ENCODE data around the gene TM4SF20.

TM4SF20 gene

GRCh38 chr2:227320305-227321094 lies 58.6 kb downstream of the TM4SF20 start:
- no peak overlapping the region for H2BK12ac ChIP-seq (ENCODE audit: low read length)
- no peak for DNase-seq
- no peak overlapping the region for H2AFZ ChIP-seq (ENCODE audit: insufficient read depth, low read length, poor library complexity)
- no peak overlapping the region for H3K14ac ChIP-seq (ENCODE audit: low read length)
- H3K4ac ChIP-seq (ENCODE audit: low read depth, low read length): no peak overlapping the region
- no peak overlapping the region for H3K4me2 ChIP-seq (ENCODE audit: low read length)
- no peak overlapping the region for H3K27ac ChIP-seq (ENCODE audit: low read depth, low read length)
- H4K8ac ChIP-seq (ENCODE audit: low read depth, low read length): peak overlapping the region; percentile 16
- H3K9me3 ChIP-seq (ENCODE audit: insufficient read depth, low read depth, low read length): peaks cover 6% of the 10 kb centered on the region
- WGBS (ENCODE audit: extremely low coverage, insufficient coverage, insufficient read length): no CpG with 5 or more reads among the region's 33 CpGs
- H3K79me2 ChIP-seq (ENCODE audit: control insufficient read depth, insufficient read depth, low read length, poor library complexity): peaks cover 6% of the 10 kb centered on the region
- H3K23ac ChIP-seq (ENCODE audit: low read length): no peak overlapping the region
- H4K91ac ChIP-seq (ENCODE audit: low read depth, low read length): no peak overlapping the region
- no peak overlapping the region for H3K9ac ChIP-seq (ENCODE audit: low read length)
- no peaks in the 10 kb centered on the region for H3K36me3 ChIP-seq (ENCODE audit: control insufficient read depth in 1 of 2, insufficient read depth in 2 of 2, low read length in 2 of 2)
- H3K79me1 ChIP-seq (ENCODE audit: low read length): peaks cover 6% of the 10 kb centered on the region
- H3K4me3 ChIP-seq (ENCODE audit: low read depth, low read length): no peak overlapping the region
- H3K18ac ChIP-seq (ENCODE audit: low read length): peak overlapping the region; percentile 3
- H3K27me3 ChIP-seq (ENCODE audit: insufficient read depth, low read length): no peaks in the 10 kb centered on the region
- no peak overlapping the region for H4K12ac ChIP-seq (ENCODE audit: low read depth, low read length)
- H2BK5ac ChIP-seq (ENCODE audit: low read depth, low read length, poor library complexity): no peak overlapping the region
- H3K4me1 ChIP-seq (ENCODE audit: control insufficient read depth in 1 of 2, insufficient read depth in 2 of 2, low read length in 2 of 2): no peaks in the 10 kb centered on the region
- no peak overlapping the region for H2AK5ac ChIP-seq (ENCODE audit: low read length)
- H2BK120ac ChIP-seq (ENCODE audit: insufficient read depth, low read length, poor library complexity): no peak overlapping the region

GRCh38 chr2:227317834-227318233 lies 61.3 kb downstream of the TM4SF20 start:
- Histone ChIP-seq H4K91ac (ENCODE audit: low read depth, low read length) (no peak overlapping the region), H3K4me1 (ENCODE audit: control insufficient read depth in 1 of 2, insufficient read depth in 2 of 2, low read length in 2 of 2) (no peaks in the 10 kb centered on the region), H3K23ac (ENCODE audit: low read length) (no peak overlapping the region), H3K79me2 (ENCODE audit: control insufficient read depth, insufficient read depth, low read length, poor library complexity) (no peaks in the 10 kb centered on the region), H3K79me1 (ENCODE audit: low read length) (no peaks in the 10 kb centered on the region), H3K9me3 (ENCODE audit: insufficient read depth, low read depth, low read length) (peaks cover 6% of the 10 kb centered on the region), H3K27me3 (ENCODE audit: insufficient read depth, low read length) (no peaks in the 10 kb centered on the region), H3K18ac (ENCODE audit: low read length) (no peak overlapping the region), H4K8ac (ENCODE audit: low read depth, low read length) (no peak overlapping the region), H3K4ac (ENCODE audit: low read depth, low read length) (no peak overlapping the region), H4K12ac (ENCODE audit: low read depth, low read length) (no peak overlapping the region), H3K9ac (ENCODE audit: low read length) (no peak overlapping the region), H3K14ac (ENCODE audit: low read length) (no peak overlapping the region), H2BK5ac (ENCODE audit: low read depth, low read length, poor library complexity) (no peak overlapping the region), H3K4me3 (ENCODE audit: low read depth, low read length) (no peak overlapping the region), H2AFZ (ENCODE audit: insufficient read depth, low read length, poor library complexity) (no peak overlapping the region), H2BK12ac (ENCODE audit: low read length) (no peak overlapping the region), H3K36me3 (ENCODE audit: control insufficient read depth in 1 of 2, insufficient read depth in 2 of 2, low read length in 2 of 2) (no peaks in the 10 kb centered on the region), H3K27ac (ENCODE audit: low read depth, low read length) (no peak overlapping the region), H2AK5ac (ENCODE audit: low read length) (no peak overlapping the region), H2BK120ac (ENCODE audit: insufficient read depth, low read length, poor library complexity) (no peak overlapping the region), H3K4me2 (ENCODE audit: low read length) (no peak overlapping the region)
- no peak for DNase-seq
- no CpG with 5 or more reads among the region's 2 CpGs for WGBS (ENCODE audit: extremely low coverage, insufficient coverage, insufficient read length)

- no peak overlapping the region for H2AFZ ChIP-seq (ENCODE audit: insufficient read depth, low read length, poor library complexity)
- H2BK5ac ChIP-seq (ENCODE audit: low read depth, low read length, poor library complexity): no peak overlapping the region
- H3K79me2 ChIP-seq (ENCODE audit: control insufficient read depth, insufficient read depth, low read length, poor library complexity): no peaks in the 10 kb centered on the region
- H3K9ac ChIP-seq (ENCODE audit: low read length): no peak overlapping the region
- H4K8ac ChIP-seq (ENCODE audit: low read depth, low read length): no peak overlapping the region
- no peaks in the 10 kb centered on the region for H3K27me3 ChIP-seq (ENCODE audit: insufficient read depth, low read length)
- no peak overlapping the region for H3K18ac ChIP-seq (ENCODE audit: low read length)
- H2BK12ac ChIP-seq (ENCODE audit: low read length): no peak overlapping the region
- H3K23ac ChIP-seq (ENCODE audit: low read length): no peak overlapping the region
- no peak overlapping the region for H3K4ac ChIP-seq (ENCODE audit: low read depth, low read length)
- H3K27ac ChIP-seq (ENCODE audit: low read depth, low read length): no peak overlapping the region
- H4K12ac ChIP-seq (ENCODE audit: low read depth, low read length): no peak overlapping the region
- no peak overlapping the region for H2AK5ac ChIP-seq (ENCODE audit: low read length)
- H3K14ac ChIP-seq (ENCODE audit: low read length): no peak overlapping the region
- no CpG with 5 or more reads among the region's 1 CpG for WGBS (ENCODE audit: extremely low coverage, insufficient coverage, insufficient read length)
- H3K4me1 ChIP-seq (ENCODE audit: control insufficient read depth in 1 of 2, insufficient read depth in 2 of 2, low read length in 2 of 2): peaks cover 0 to 7% of the 10 kb centered on the region in 2 experiments
- H2BK120ac ChIP-seq (ENCODE audit: insufficient read depth, low read length, poor library complexity): no peak overlapping the region
- H3K36me3 ChIP-seq (ENCODE audit: control insufficient read depth in 1 of 2, insufficient read depth in 2 of 2, low read length in 2 of 2): no peaks in the 10 kb centered on the region
- H3K9me3 ChIP-seq (ENCODE audit: insufficient read depth, low read depth, low read length): no peaks in the 10 kb centered on the region
- no peaks in the 10 kb centered on the region for H3K79me1 ChIP-seq (ENCODE audit: low read length)
- H3K4me2 ChIP-seq (ENCODE audit: low read length): no peak overlapping the region
- H3K4me3 ChIP-seq (ENCODE audit: low read depth, low read length): no peak overlapping the region
- H4K91ac ChIP-seq (ENCODE audit: low read depth, low read length): no peak overlapping the region
- no peak for DNase-seq
These were observed 65.8 kb downstream of the TM4SF20 start for GRCh38 chr2:227313310-227313709.

GRCh38 chr2:227312579-227312978 lies 66.5 kb downstream of the TM4SF20 start:
- H2BK120ac ChIP-seq (ENCODE audit: insufficient read depth, low read length, poor library complexity): no peak overlapping the region
- no peak overlapping the region for H3K4me2 ChIP-seq (ENCODE audit: low read length)
- H2AK5ac ChIP-seq (ENCODE audit: low read length): no peak overlapping the region
- no peak overlapping the region for H2BK5ac ChIP-seq (ENCODE audit: low read depth, low read length, poor library complexity)
- H3K79me2 ChIP-seq (ENCODE audit: control insufficient read depth, insufficient read depth, low read length, poor library complexity): no peaks in the 10 kb centered on the region
- WGBS (ENCODE audit: extremely low coverage, insufficient coverage, insufficient read length): no CpG with 5 or more reads among the region's 2 CpGs
- H3K9me3 ChIP-seq (ENCODE audit: insufficient read depth, low read depth, low read length): no peaks in the 10 kb centered on the region
- H3K9ac ChIP-seq (ENCODE audit: low read length): no peak overlapping the region
- no peak overlapping the region for H4K12ac ChIP-seq (ENCODE audit: low read depth, low read length)
- H3K27me3 ChIP-seq (ENCODE audit: insufficient read depth, low read length): no peaks in the 10 kb centered on the region
- H3K4me1 ChIP-seq (ENCODE audit: control insufficient read depth in 1 of 2, insufficient read depth in 2 of 2, low read length in 2 of 2): peaks cover 0 to 7% of the 10 kb centered on the region in 2 experiments
- no peaks in the 10 kb centered on the region for H3K79me1 ChIP-seq (ENCODE audit: low read length)
- H4K8ac ChIP-seq (ENCODE audit: low read depth, low read length): no peak overlapping the region
- DNase-seq: peak in 1 of 2 donors; percentile 86
- no peaks in the 10 kb centered on the region for H3K36me3 ChIP-seq (ENCODE audit: control insufficient read depth in 1 of 2, insufficient read depth in 2 of 2, low read length in 2 of 2)
- H4K91ac ChIP-seq (ENCODE audit: low read depth, low read length): no peak overlapping the region
- no peak overlapping the region for H3K4me3 ChIP-seq (ENCODE audit: low read depth, low read length)
- H3K23ac ChIP-seq (ENCODE audit: low read length): no peak overlapping the region
- no peak overlapping the region for H2BK12ac ChIP-seq (ENCODE audit: low read length)
- H3K14ac ChIP-seq (ENCODE audit: low read length): no peak overlapping the region
- no peak overlapping the region for H3K4ac ChIP-seq (ENCODE audit: low read depth, low read length)
- H3K27ac ChIP-seq (ENCODE audit: low read depth, low read length): no peak overlapping the region
- H2AFZ ChIP-seq (ENCODE audit: insufficient read depth, low read length, poor library complexity): no peak overlapping the region
- no peak overlapping the region for H3K18ac ChIP-seq (ENCODE audit: low read length)
